ENCODE measurements around the gene KRT3.

Gene KRT3

DNA sequence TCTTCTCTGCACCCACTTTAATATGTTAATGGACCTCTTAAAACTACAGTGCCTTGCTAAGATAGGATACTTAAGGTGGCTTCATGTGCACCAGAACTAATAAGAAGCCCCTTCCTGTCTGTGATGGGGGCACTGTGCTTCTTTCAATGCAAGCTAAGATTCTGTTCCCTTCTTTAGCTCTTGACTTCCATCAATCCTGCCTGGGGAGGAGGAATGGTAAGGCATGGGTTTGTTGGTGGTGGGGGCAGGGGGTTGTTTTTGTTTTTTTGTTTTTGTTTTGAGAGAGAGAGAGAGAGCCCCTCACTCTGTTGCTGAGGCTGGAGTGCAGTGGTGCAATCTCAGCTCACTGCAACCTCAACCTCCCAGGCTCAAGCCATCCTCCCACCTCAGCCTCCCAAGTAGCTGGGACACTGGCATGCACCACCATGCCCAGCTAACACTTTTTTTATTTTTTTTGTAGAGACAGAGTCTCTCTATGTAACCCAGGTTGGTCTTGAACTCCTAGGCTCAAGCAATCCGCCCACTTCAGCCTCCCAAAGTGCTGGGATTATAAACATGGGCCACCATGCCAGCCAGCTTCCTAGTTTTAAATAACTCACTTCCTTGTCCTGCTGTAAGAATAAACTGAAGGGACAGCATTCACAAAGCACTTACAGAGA, 4.5 kb upstream of the KRT3 start:
- H3K27me3 ChIP-seq = no peaks in the 10 kb centered on the region
- no peaks in the 10 kb centered on the region for H3K4me1 ChIP-seq (ENCODE audit: control insufficient read depth in 1 of 2, insufficient read depth in 1 of 2, low read depth in 1 of 2, low read length in 1 of 2)
- H3K9me3 ChIP-seq = no peaks in the 10 kb centered on the region
- TF ChIP-seq CTCF (IDR thresholded peaks at IDR 0.05) = no peak
- H3K36me3 ChIP-seq = no peaks in the 10 kb centered on the region
- H3K4me3 ChIP-seq (ENCODE audit: low read depth in 1 of 2, low read length in 1 of 2) = no peak overlapping the region
- no peak overlapping the region for H3K27ac ChIP-seq

DNA sequence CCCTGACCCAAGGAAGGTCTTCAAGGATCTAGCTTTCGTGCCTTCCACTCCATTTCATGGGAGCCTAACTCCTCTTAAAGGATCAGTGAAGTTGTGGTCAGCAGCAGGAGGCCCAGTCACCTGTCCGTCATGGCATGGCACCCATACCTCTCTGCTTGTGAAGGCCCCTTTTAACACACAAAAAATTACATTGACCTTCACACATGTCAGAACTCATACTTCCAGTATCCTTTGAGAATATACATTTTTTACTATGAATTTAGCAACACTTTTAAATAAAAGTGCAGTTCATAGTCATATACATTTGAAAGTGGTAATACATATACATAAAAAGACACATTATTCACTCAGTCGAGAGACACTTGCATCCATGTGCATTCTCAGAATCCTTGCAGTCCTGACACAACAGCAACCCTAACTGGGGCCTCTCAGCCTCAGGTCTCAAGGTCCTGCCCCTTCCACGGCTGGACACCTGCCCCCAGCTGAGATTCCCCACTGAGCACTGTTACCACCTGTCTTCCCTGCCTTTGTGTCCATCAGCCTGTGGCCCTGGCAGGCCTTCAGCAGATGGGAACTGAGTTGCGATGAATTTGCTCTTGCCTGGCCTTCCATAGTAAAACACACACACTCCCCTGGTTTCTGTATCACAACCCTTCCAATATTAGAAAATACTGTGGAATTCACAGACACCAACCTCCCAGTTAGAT, 3.7 kb upstream of the KRT3 start:
- Histone ChIP-seq H3K27me3 (no peaks in the 10 kb centered on the region), H3K4me1 (ENCODE audit: control insufficient read depth in 1 of 2, insufficient read depth in 1 of 2, low read depth in 1 of 2, low read length in 1 of 2) (no peaks in the 10 kb centered on the region), H3K9me3 (no peaks in the 10 kb centered on the region), H3K27ac (no peak overlapping the region), H3K36me3 (no peaks in the 10 kb centered on the region), H3K4me3 (ENCODE audit: low read depth in 1 of 2, low read length in 1 of 2) (no peak overlapping the region)
- TF ChIP-seq CTCF (IDR thresholded peaks at IDR 0.05) = no peak

- H3K27me3 ChIP-seq = no peaks in the 10 kb centered on the region
- H3K36me3 ChIP-seq = no peaks in the 10 kb centered on the region
- H3K4me1 ChIP-seq (ENCODE audit: control insufficient read depth in 1 of 2, insufficient read depth in 1 of 2, low read depth in 1 of 2, low read length in 1 of 2) = no peaks in the 10 kb centered on the region
- no peaks in the 10 kb centered on the region for H3K9me3 ChIP-seq
- TF ChIP-seq CTCF (IDR thresholded peaks at IDR 0.05) = no peak
- no peak overlapping the region for H3K27ac ChIP-seq
- H3K4me3 ChIP-seq (ENCODE audit: low read depth in 1 of 2, low read length in 1 of 2) = no peak overlapping the region
Measured at GRCh38 chr12:52798671-52799504, 3.0 kb upstream of the KRT3 start.

DNA sequence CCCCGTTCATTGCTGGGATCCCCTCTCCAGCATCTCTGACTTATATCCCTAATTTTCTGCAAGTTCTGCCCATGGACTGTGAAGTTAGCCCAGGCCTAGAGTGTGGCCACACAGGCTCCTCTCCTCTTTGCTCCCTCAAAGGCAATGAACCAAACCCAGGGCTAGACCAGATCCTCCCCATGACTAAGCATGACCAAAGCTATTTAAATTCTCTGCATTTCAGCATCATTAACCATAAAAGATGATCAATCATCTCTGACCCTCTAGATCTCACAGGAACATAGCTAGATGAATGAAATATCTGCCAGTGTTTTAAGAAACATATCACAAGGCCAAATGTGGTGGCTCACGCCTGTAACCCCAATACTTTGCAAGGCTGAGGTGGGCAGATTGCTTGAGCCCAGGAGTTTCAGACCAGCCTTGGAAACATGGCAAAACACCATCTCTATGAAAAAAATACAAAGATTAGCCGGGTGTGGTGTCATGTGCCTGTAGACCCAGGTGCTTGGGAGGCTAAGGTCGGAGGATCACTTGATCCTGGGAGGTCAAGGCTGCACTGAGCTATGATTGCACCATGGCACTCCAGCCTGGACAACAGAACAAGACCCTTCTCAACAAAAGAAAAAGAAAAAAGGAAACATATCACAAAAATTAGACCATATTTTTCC, 2.2 kb upstream of the KRT3 start:
- Histone ChIP-seq H3K4me3 (ENCODE audit: low read depth in 1 of 2, low read length in 1 of 2) (no peak overlapping the region), H3K4me1 (ENCODE audit: control insufficient read depth in 1 of 2, insufficient read depth in 1 of 2, low read depth in 1 of 2, low read length in 1 of 2) (no peaks in the 10 kb centered on the region), H3K9me3 (no peaks in the 10 kb centered on the region), H3K27ac (no peak overlapping the region), H3K27me3 (no peaks in the 10 kb centered on the region), H3K36me3 (no peaks in the 10 kb centered on the region)
- TF ChIP-seq CTCF (IDR thresholded peaks at IDR 0.05) = no peak

DNA sequence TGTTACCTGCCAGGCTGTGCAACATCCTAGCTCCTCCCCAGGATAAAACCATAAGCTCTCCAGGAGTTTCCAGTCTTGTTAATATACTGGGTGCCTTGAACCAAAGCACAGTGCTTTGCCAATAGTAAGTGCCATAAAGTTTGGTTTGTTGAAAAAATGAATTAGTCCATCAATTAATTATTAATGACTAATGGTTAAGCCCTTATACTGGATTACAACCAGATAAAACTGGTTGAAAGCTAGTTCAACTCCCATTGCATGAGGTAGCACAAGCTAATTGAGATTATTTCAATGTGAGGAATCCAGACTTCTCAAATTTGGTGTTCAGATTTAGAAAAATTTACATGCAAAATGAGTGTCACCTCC, 1.6 kb upstream of the KRT3 start:
- no peak for TF ChIP-seq CTCF (IDR thresholded peaks at IDR 0.05)
- H3K4me3 ChIP-seq (ENCODE audit: low read depth in 1 of 2, low read length in 1 of 2) = no peak overlapping the region
- no peaks in the 10 kb centered on the region for H3K27me3 ChIP-seq
- H3K36me3 ChIP-seq = no peaks in the 10 kb centered on the region
- no peak overlapping the region for H3K27ac ChIP-seq
- no peaks in the 10 kb centered on the region for H3K4me1 ChIP-seq (ENCODE audit: control insufficient read depth in 1 of 2, insufficient read depth in 1 of 2, low read depth in 1 of 2, low read length in 1 of 2)
- H3K9me3 ChIP-seq = no peaks in the 10 kb centered on the region
